ENCODE measurements around the gene HS1BP3.

HS1BP3 gene

DNA sequence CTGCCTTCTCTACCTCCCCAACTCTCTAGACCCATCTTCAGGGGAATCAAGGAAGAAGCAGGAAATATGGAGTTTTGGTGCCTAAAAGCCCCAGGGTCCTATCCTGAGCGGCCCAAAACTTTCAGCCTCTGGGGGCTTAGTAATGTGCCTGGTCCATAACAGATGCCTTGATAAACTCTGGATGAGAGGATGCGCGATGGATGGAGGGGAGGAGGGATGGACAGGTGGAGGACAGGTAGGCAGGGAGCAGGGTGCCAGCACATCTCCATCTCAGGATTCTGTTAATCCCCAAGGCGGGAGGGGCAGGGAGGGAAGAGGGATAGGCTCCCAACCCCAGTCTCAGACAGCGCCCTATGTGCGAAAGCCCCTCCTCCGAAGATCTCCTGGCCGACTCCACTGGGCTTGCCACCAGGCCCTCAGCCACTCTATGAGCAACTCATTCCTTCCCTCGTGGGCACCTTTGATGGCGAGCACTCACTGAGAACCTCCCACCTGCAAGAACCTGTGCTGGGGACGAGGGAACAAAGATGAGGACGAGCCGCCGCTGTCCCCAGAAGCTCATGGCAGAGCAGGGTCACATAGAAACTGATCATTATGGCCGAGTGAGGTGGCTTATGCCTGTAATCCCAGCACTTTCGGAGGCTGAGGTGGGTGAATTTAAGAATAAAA is 23.1 kb downstream of the HS1BP3 start:
- FAIRE-seq = no peak

DNA sequence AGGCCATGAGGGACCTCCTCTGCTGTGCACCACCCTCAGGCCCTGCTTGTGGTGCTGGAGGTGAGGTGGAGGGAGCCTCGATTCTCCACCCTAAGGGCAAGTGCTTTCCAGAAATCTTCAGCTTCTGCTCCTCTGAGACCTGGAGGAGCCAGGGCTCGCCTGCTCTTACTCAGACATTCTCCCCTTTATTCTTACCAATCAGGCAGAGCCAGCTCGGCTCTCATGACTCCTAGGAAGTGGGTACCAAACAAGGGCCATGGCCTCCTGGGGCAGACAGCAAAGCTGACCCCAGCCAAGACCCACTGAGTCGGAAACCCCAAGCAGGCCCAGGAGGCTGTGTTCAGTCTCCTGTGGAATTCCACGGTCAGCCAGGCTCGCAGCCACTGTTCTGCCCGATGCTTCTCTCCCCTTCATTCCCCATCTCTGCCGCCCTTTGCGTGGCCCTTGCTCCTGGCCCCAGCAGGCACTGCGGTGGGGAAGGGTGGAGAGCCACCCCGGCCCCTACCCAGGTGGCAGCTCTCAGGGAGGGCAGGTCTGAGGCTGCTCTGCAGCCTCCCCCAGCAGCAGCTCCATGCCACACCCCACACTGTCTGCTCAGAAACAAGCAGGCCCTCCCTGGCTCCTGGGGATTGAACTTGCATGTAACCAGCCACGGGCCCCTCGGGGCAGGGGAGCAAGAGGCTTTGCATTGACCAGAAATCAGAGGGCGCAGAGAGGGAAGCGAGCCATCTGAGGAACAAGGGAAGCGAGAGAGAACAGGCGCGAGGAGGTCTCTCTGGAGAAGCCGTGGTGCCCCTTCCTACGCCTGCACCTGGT is 24.0 kb downstream of the HS1BP3 start:
- no peak for FAIRE-seq

DNA sequence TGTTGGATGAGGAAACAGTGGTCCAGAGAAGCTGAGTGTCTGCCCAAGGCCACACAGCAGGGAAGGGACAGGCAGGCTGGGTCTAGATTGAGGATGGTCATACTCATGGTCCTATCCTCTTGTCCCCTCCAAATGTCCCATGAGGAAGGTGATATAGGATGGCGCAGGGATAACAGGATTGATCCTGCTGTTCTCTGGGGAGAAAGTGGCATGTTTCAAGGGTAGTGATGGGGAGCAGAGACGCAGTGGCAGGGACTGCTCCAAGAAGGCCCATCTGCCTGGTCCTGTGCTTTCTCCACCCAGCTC is 24.6 kb downstream of the HS1BP3 start:
- FAIRE-seq = no peak

GRCh38 chr2:20625491-20626391 is 25.2 kb downstream of the HS1BP3 start:
- no peak for FAIRE-seq

GRCh38 chr2:20624884-20625485 is 25.9 kb downstream of the HS1BP3 start:
- FAIRE-seq = no peak

DNA sequence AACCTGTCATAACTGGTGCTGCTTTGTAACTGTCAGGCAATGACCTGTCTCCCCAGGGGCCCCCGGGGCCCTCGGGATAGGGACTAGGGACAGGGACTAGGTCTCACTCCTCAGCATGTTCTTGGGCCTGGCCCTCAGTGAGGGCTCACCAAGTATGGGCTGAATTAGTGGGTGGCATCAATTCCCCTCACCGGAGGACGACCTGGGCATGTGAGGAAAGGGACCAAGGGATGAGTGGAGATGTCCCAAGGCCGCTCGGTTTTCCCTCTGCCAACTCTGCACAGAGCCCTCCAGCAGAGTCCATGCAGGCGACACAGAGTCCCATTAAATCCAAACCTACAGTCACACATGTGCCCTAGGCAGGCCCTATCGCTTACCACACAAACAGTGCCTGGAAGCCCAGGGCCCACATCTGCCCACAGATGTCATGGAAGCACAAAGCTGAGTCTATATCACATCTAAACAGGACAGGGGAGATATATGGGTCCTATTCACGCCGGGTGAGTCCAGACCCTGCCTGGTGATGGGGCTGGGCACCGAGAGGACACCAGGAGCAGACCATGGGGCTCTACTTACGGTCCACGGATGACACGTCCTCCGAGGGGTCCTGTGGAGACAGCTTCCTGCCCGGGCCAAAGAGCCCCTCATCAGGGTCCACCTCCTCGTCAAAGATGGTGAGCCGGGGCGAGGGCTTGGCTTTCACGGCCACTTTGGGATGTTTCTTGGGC is 26.6 kb downstream of the HS1BP3 start:
- no peak for FAIRE-seq

- FAIRE-seq = no peak
These were observed 27.1 kb downstream of the HS1BP3 start for GRCh38 chr2:20623741-20624155.

DNA sequence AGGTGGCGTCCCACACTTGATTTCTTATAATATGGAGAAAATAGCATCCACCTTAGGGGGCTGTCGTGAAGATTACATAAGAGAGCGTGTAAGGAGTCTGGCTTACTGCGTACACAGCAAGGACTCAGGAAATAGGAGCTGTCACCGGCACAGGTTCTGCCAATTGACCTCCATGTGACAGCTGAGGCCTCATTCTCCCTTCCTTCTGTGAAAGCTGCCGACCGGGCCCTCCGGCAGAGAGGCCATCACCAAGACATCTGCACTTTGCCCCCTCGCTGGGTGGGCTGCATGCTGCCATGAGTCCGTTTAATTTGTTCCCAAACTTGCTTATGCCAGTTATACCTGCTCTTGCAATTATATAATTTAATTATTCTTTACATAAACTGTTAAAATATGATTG is 27.7 kb downstream of the HS1BP3 start:
- no peak for FAIRE-seq

DNA sequence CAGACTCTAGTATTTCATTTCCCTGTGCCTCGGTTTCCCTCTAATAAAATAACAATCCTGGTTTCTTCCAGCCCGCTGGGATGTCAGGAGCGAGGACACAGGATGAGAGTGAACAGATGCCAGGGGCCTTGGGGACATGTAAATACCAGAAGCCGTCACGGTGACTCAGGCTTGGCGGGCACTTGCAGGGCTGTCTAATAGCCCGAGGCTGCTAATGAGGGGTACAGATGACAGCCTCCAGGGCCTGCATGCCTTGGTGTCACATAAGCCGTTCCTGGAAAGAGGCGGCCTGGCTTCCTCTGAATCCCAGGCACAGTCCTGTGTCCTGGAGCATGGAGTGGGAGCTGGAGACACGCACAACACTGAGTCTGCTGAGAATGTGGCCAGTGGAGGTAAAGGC is 28.2 kb downstream of the HS1BP3 start:
- FAIRE-seq = no peak

DNA sequence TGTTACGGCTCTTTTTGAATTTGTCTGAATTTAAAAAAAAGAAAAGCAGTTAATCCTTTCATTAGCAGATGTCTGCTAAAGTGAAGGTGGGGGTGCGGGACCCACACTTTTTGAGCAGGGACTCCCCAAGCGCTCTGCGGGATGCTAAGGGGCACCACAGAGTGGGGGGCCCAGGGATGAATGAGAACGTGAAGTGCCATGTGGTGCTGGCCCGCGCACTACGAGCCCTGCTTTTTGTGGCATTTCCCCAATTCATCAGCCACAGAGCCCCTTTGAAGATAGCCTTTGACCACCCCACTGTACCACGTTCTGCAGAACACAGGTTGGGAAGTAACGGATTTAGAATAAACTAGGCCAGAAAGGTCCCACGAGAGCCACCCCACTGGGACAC is 28.6 kb downstream of the HS1BP3 start:
- FAIRE-seq = no peak

- FAIRE-seq = no peak
These were observed 29.3 kb downstream of the HS1BP3 start for GRCh38 chr2:20621366-20622295.

GRCh38 chr2:20620696-20621365 is 30.1 kb downstream of the HS1BP3 start:
- FAIRE-seq = no peak

- no peak for FAIRE-seq
These were observed 30.6 kb downstream of the HS1BP3 start for GRCh38 chr2:20620271-20620681.

DNA sequence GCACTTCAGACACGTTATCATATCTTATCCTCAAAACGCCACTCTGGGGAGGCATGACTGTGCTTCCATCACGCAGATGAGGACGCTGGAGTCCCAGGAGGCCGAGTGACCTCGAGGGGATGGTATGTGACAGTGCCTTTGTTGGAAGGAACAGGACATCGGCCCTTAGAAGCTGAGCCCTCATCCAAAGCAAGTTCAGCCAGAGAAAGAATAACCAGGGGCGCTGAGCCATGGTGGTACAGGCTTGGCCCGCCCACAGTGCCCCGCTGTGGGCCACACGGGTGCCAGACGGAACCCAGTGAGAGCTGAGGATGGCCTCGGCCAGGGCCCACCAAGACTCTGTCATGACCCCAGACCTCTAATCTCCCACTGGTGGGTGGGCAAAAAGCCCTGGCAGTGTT is 31.3 kb downstream of the HS1BP3 start:
- FAIRE-seq = no peak

- no peak for FAIRE-seq
These were observed 31.9 kb downstream of the HS1BP3 start for GRCh38 chr2:20618886-20619521.

DNA sequence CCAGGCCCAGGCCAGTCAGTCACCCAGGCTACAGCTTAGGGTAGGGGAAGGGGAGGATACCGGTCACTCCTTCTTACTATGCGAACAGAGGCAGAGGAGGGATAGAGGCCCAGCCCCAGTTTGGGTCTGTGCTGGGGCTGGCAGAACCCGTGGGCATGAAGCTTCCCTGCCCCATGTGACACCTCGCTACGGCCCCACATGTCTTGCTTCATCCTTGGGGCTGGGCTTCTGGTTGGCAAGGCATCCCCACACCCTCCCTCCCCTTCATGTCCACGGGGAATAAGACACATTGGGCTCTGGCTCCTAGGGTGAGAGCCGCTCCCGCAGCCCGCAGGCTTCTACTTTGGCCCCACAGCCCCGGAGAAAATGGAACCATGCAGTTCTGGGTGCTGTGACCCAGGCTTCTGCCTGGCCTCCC is 32.4 kb downstream of the HS1BP3 start:
- no peak for FAIRE-seq

DNA sequence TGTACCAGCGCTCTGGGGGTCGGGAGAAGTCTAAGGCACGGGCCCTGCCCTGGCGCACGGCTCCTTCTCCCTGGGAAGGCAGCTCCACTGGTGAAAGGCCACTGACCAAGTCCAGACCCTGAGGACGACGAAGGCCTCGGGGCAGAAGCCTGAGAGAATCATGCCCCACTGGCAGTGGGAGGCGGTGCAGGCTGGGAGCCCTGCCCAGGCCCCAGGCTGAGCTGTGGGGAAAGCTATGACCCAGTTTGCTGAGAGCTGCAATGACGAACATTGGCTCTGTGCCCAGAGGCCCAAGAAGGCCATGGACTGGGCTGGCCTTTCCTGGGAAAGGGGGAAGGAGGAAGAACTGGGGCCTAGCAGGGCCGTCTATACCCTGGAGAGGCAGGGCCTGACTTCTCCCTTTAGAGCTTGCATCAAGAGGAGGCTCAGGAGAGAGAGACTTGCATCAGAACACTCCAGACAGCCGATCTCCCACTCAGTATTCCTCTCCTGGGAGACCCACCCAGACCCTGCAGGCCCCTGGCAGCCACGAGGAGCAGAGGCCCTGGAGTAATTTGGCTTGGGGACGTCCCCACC is 32.9 kb downstream of the HS1BP3 start:
- no peak for FAIRE-seq

- FAIRE-seq = no peak
These were observed 33.8 kb downstream of the HS1BP3 start for GRCh38 chr2:20617081-20617575.

DNA sequence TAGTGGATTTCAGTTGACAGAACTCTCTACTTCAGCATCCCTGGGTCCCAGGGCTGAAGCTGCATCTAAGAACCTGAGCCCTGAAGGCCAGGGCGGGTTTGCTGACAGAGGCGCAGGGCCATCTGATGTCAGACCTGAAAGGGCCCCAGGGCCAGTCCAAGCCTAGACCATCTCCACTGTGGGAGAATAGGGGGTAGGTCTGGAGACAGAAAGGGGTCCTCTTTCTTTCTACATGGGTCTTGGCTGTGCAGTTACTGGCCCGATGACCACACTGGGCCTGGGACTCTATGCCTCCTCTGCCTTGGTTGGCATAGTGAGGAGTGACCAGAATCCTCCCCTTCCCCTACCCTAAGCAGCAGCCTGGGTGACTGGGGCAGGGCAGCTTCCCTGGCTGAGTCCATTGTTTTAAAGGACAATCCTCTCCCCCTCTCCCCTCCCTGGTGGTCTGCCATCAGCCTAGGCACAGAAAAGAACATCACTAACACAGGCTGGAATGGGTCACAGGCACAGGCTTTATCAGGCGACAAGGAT is 34.5 kb downstream of the HS1BP3 start:
- no peak for FAIRE-seq

All from endometrium (tissue), 2 donors.